HepG2 (cell line): ENCODE measurements around the gene ZMYM1. TPM values are rescaled to one million over a fixed set of nuclear protein-coding genes. Genes with fewer than 3 reads are reported as not detected.

ENCODE experiments used
- ATAC-seq: fragments of 200-7000 bp; cut with Tn5 transposase; 3 replicates; pipeline ENCODE4 v1.9.1; 2020; ENCODE audit warnings: mild to moderate bottlenecking, moderate library complexity
- BruUV-seq: library from RNA; stranded (reverse); fragments of 400-500 nt; replicated peaks from 2 replicates; lab custom pipeline; 2021; lab: Mats Ljungman, UMichigan
- CTCF ChIA-PET: fragments of 300-600 bp; formaldehyde crosslinking; extraction: SDS; loops from one replicate; lab custom pipeline; 2021; ENCODE audit warnings: low total read pairs, inconsistent platforms, low intra/inter-chr PET ratio; lab: Yijun Ruan, JAX
- POLR2A ChIA-PET: fragments of 350-600 bp; sonication (Branson Sonifier 250); formaldehyde crosslinking; loops from one replicate; lab custom pipeline; 2020; ENCODE audit warnings: antibody characterized with exemption, inconsistent platforms; lab: Yijun Ruan, JAX
- DNase-seq: peaks from one replicate; pipeline ENCODE4 v3.0.0-alpha.2; 2015; ENCODE audit warnings: low spot score
- FAIRE-seq: peaks from 3 replicates; lab custom pipeline; 2011; peaks lifted over from hg19 to GRCh38; lab: Jason Lieb, UNC
- H2AFZ ChIP-seq: one replicate; pipeline ENCODE4 v1.6.1; 2011; ENCODE audit warnings: low read length, inconsistent platforms
- H3K27ac ChIP-seq: fragments of 300-600 bp; 3 replicates; pipeline ENCODE4 v1.8.0; 2011; ENCODE audit warnings: mixed run types, mild to moderate bottlenecking, mixed read lengths, low read length, inconsistent platforms; ENCODE audit not compliant: insufficient read depth; ENCODE audit errors: extremely low read length
- H3K27me3 ChIP-seq, 2 experiments: fragments of 200-600 bp in 1 of 2; 2 replicates in 1 of 2; 3 replicates in 1 of 2; pipeline versions ENCODE4 v1.6.0 to v1.8.0; 2011; ENCODE audit warnings: low read length in 2 of 2, mild to moderate bottlenecking in 2 of 2, moderate library complexity in 2 of 2, inconsistent platforms in 1 of 2; ENCODE audit not compliant: insufficient read depth in 2 of 2, control insufficient read depth in 1 of 2
- H3K36me3 ChIP-seq, 2 experiments: fragments of 200-600 bp in 1 of 2; replicated peaks in 1 of 2; 2 replicates in 1 of 2; 3 replicates in 1 of 2; pipeline versions ENCODE4 v1.5.1 to v1.8.0; 2011; ENCODE audit warnings: low read length in 2 of 2, inconsistent platforms in 1 of 2; ENCODE audit not compliant: insufficient read depth in 2 of 2, control insufficient read depth in 1 of 2
- H3K4me1 ChIP-seq: 2 replicates; pipeline ENCODE4 v1.5.1; 2012; ENCODE audit warnings: low read length, inconsistent platforms; ENCODE audit not compliant: insufficient read depth
- H3K4me2 ChIP-seq: 2 replicates; pipeline ENCODE4 v1.6.0; 2011; ENCODE audit warnings: low read depth, low read length, inconsistent platforms
- H3K4me3 ChIP-seq, 3 experiments: fragments of 200-600 bp in 1 of 3; sonication (generic), shearing (Covaris generic) in 1 of 3; replicated peaks in 1 of 3; 2 replicates each; pipeline ENCODE4 v1.5.1; 2011 to 2016; ENCODE audit warnings: low read length in 3 of 3, inconsistent platforms in 2 of 3, low read depth in 2 of 3, mild to moderate bottlenecking in 2 of 3, control low read depth in 1 of 3, mixed read lengths in 1 of 3; ENCODE audit not compliant: insufficient read depth in 1 of 3
- H3K79me2 ChIP-seq: one replicate; pipeline ENCODE4 v1.6.1; 2011; ENCODE audit warnings: low read length, inconsistent platforms; ENCODE audit not compliant: insufficient read depth
- H3K9ac ChIP-seq: 2 replicates; pipeline ENCODE4 v1.6.0; 2011; ENCODE audit warnings: mild to moderate bottlenecking, low read depth, low read length, inconsistent platforms; ENCODE audit not compliant: insufficient read depth
- H3K9me3 ChIP-seq: 2 replicates; pipeline ENCODE4 v1.5.1; 2012; ENCODE audit warnings: mild to moderate bottlenecking, low read length
- H4K20me1 ChIP-seq: 2 replicates; pipeline ENCODE4 v1.6.0; 2011; ENCODE audit warnings: inconsistent platforms, mild to moderate bottlenecking, low read length, moderate library complexity; ENCODE audit not compliant: insufficient read depth
- CREM ChIP-seq, 2 experiments: sonication (generic) in 1 of 2; formaldehyde crosslinking in 1 of 2; IDR thresholded peaks; 2 replicates each; pipeline versions ENCODE4 v1.4.0 to v1.6.1; 2016 to 2020; ENCODE audit warnings: antibody characterized with exemption in 1 of 2, mild to moderate bottlenecking in 1 of 2, missing genetic modification reagents in 1 of 2
- HOXA9 ChIP-seq: sonication (generic); formaldehyde crosslinking; IDR thresholded peaks from 2 replicates; pipeline ENCODE4 v1.8.1; 2022; ENCODE audit warnings: missing genetic modification reagents, mild to moderate bottlenecking, moderate library complexity, borderline replicate concordance
- NFKB2 ChIP-seq: sonication (generic); formaldehyde crosslinking; IDR thresholded peaks from 2 replicates; pipeline ENCODE4 v1.4.0; 2020; ENCODE audit warnings: missing genetic modification reagents, borderline replicate concordance
- SMAD3 ChIP-seq: sonication (generic); formaldehyde crosslinking; IDR thresholded peaks from 2 replicates; pipeline ENCODE4 v1.4.0; 2020; ENCODE audit warnings: missing genetic modification reagents
- ZBTB3 ChIP-seq: sonication (generic); formaldehyde crosslinking; IDR thresholded peaks from 2 replicates; pipeline ENCODE4 v1.4.0; 2020; ENCODE audit warnings: low read depth, mild to moderate bottlenecking, moderate library complexity, missing genetic modification reagents, borderline replicate concordance
- ZMYM3 ChIP-seq: sonication (generic); formaldehyde crosslinking; IDR thresholded peaks from 2 replicates; pipeline ENCODE4 v1.5.1; 2020; ENCODE audit warnings: mild to moderate bottlenecking, missing genetic modification reagents
- ZNF251 ChIP-seq: sonication (generic); formaldehyde crosslinking; IDR thresholded peaks from 2 replicates; pipeline ENCODE4 v1.9.0; 2021; ENCODE audit warnings: mild to moderate bottlenecking, missing genetic modification reagents
- ZNF264 ChIP-seq: sonication (generic); formaldehyde crosslinking; IDR thresholded peaks from 2 replicates; pipeline ENCODE4 v1.4.0; 2020; ENCODE audit warnings: missing genetic modification reagents
- ZNF660 ChIP-seq: sonication (generic); formaldehyde crosslinking; IDR thresholded peaks from 2 replicates; pipeline ENCODE4 v1.5.1; 2020; ENCODE audit warnings: mild to moderate bottlenecking, low read depth, missing genetic modification reagents, borderline replicate concordance
- in situ Hi-C: cut with HindIII; loops from 2 replicates; pipeline ENCODE4 v1.10.0; 2017; ENCODE audit warnings: low pct_unique_long_range_greater_than_20kb; ENCODE audit not compliant: extremely low pct_ligation_motif_present
- intact Hi-C: fragments of 100-400 bp; cut with micrococcal nuclease; formaldehyde crosslinking; loops from one replicate; pipeline ENCODE4 v1.10.0; 2022; ENCODE audit not compliant: unreplicated experiment
- polyA plus RNA-seq, 8 experiments: library from polyadenylated mRNA; depleted of rRNA in 3 of 8; stranded (reverse) in 7 of 8; unstranded in 1 of 8; fragments of >200 nt; fragmentation: Illumina TruSeq in 4 of 8; extraction: Trizol in 4 of 8; gene quantifications; 2 replicates each; pipeline versions ENCODE4 v1.2.1 to v1.2.3, GENCODE V29; 2011 to 2016; ENCODE audit warnings: low read depth in 4 of 8, missing spikeins in 1 of 8, mixed read lengths in 1 of 8; ENCODE audit not compliant: insufficient read depth in 1 of 8
- total RNA-seq, 5 experiments: library from RNA; depleted of rRNA; stranded (reverse); fragments of >200 nt; fragmentation: Illumina TruSeq; extraction: Trizol; gene quantifications; 2 replicates each; pipeline ENCODE4 v1.2.3, GENCODE V29; 2016; ENCODE audit warnings: low read depth in 1 of 5
- TF ChIP-seq, protein P1 (sequence below): sonication (generic); formaldehyde crosslinking; IDR thresholded peaks from 2 replicates; pipeline ENCODE4 v1.8.1; 2023; ENCODE audit warnings: mild to moderate bottlenecking, missing genetic modification reagents
- TF ChIP-seq, protein P2 (sequence below): sonication (generic); formaldehyde crosslinking; IDR thresholded peaks from 2 replicates; pipeline ENCODE4 v1.5.0; 2020; ENCODE audit warnings: mild to moderate bottlenecking, missing genetic modification reagents, borderline replicate concordance
- TF ChIP-seq, protein P3 (sequence below): sonication (generic); formaldehyde crosslinking; IDR thresholded peaks from 2 replicates; pipeline ENCODE4 v1.4.0; 2020; ENCODE audit warnings: missing genetic modification reagents, mild to moderate bottlenecking, borderline replicate concordance

Gene ZMYM1
- total and polyA plus RNA-seq, 2 of the 13 experiments (the other 11 are each of a cell fraction or from before 2014, with no cell fraction given): 10.0 to 16.2 TPM

DNA sequence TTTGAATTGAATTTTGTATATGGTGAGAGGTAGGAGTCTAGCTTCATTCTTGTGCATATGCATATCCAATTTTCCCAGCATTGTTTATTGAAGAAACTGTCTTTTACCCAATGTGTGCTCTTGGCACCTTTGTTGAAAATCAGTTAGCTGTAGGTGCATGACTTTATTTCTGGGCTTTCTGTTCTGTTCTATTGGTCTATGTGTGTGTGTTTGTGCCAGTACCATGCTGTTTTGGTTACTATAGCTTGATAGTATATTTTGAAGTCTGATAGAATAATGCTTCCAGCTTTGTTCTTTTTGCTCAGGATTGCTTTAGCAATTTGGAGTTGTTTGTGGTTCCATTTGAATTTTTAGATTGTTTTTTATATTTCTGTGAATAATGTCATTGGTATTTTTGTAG, 9.4 kb upstream of the ZMYM1 start:
- Histone ChIP-seq H3K4me2 (no peak overlapping the region), H3K27me3 (no peaks in the 10 kb centered on the region; a peak in 1 of 5 replicates), H3K27ac (no peak overlapping the region), H3K9ac (no peak overlapping the region), H3K79me2 (no peaks in the 10 kb centered on the region), H2AFZ (no peak overlapping the region)
- ChIA-PET CTCF (no interaction called here), POLR2A (no interaction called here)
- DNase-seq (no peak), ATAC-seq (no peak), FAIRE-seq (no peak)
- BruUV-seq: no TSS peak
- intact Hi-C loops: no loop called here
- TF ChIP-seq, protein P1, sequence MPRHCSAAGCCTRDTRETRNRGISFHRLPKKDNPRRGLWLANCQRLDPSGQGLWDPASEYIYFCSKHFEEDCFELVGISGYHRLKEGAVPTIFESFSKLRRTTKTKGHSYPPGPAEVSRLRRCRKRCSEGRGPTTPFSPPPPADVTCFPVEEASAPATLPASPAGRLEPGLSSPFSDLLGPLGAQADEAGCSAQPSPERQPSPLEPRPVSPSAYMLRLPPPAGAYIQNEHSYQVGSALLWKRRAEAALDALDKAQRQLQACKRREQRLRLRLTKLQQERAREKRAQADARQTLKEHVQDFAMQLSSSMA (CRISPR knock-in tag): no peak
- TF ChIP-seq NFKB2 (CRISPR knock-in tag) (no peak), ZMYM3 (no peak), ZNF251 (CRISPR knock-in tag) (no peak), SMAD3 (CRISPR knock-in tag) (no peak), CREM (IDR thresholded peaks at IDR 0.05) (no peak), CREM (CRISPR knock-in tag; IDR thresholded peaks at IDR 0.05) (no peak), ZNF660 (CRISPR knock-in tag) (no peak), ZNF264 (no peak), ZBTB3 (CRISPR knock-in tag) (no peak), HOXA9 (no peak)
- TF ChIP-seq, protein P2, sequence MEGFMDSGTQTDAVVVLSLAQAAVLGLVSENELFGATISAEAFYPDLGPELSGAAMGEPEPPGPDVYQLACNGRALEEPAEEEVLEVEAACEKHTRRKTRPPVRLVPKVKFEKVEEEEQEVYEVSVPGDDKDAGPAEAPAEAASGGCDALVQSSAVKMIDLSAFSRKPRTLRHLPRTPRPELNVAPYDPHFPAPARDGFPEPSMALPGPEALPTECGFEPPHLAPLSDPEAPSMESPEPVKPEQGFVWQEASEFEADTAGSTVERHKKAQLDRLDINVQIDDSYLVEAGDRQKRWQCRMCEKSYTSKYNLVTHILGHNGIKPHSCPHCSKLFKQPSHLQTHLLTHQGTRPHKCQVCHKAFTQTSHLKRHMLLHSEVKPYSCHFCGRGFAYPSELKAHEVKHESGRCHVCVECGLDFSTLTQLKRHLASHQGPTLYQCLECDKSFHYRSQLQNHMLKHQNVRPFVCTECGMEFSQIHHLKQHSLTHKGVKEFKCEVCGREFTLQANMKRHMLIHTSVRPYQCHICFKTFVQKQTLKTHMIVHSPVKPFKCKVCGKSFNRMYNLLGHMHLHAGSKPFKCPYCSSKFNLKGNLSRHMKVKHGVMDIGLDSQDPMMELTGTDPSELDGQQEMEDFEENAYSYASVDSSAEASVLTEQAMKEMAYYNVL (CRISPR knock-in tag): no peak
- TF ChIP-seq, protein P3, sequence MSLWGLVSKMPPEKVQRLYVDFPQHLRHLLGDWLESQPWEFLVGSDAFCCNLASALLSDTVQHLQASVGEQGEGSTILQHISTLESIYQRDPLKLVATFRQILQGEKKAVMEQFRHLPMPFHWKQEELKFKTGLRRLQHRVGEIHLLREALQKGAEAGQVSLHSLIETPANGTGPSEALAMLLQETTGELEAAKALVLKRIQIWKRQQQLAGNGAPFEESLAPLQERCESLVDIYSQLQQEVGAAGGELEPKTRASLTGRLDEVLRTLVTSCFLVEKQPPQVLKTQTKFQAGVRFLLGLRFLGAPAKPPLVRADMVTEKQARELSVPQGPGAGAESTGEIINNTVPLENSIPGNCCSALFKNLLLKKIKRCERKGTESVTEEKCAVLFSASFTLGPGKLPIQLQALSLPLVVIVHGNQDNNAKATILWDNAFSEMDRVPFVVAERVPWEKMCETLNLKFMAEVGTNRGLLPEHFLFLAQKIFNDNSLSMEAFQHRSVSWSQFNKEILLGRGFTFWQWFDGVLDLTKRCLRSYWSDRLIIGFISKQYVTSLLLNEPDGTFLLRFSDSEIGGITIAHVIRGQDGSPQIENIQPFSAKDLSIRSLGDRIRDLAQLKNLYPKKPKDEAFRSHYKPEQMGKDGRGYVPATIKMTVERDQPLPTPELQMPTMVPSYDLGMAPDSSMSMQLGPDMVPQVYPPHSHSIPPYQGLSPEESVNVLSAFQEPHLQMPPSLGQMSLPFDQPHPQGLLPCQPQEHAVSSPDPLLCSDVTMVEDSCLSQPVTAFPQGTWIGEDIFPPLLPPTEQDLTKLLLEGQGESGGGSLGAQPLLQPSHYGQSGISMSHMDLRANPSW: no peak
- TF ChIP-seq, all 625 proteins: peak for 0
- in situ Hi-C loops: no loop called here
- Histone ChIP-seq H4K20me1 (no peaks in the 10 kb centered on the region), H3K4me3 (no peak overlapping the region), H3K36me3 (no peaks in the 10 kb centered on the region), H3K9me3 (no peaks in the 10 kb centered on the region), H3K4me1 (no peaks in the 10 kb centered on the region)
